Osteocyte (in vitro differentiated cells): ENCODE results near the gene STRA6. TPM values are rescaled to one million over a fixed set of nuclear protein-coding genes. Genes with fewer than 3 reads are reported as not detected.

Experiments
- DNase-seq: peaks from one replicate; pipeline ENCODE4 v3.0.0; 2021; ENCODE audit warnings: mixed read lengths; ENCODE audit not compliant: unreplicated experiment; ENCODE audit errors: extremely low spot score
- H3K27ac Mint-ChIP-seq: one replicate; pipeline ENCODE4 v1.8.0; 2021; ENCODE audit warnings: mild to moderate bottlenecking, mixed read lengths; ENCODE audit not compliant: unreplicated experiment
- H3K27me3 Mint-ChIP-seq: one replicate; pipeline ENCODE4 v1.8.0; 2021; ENCODE audit warnings: mixed read lengths; ENCODE audit not compliant: unreplicated experiment
- H3K36me3 Mint-ChIP-seq: one replicate; pipeline ENCODE4 v1.8.0; 2021; ENCODE audit warnings: mixed read lengths; ENCODE audit not compliant: unreplicated experiment
- H3K4me1 Mint-ChIP-seq: one replicate; pipeline ENCODE4 v1.8.0; 2021; ENCODE audit warnings: mixed read lengths; ENCODE audit not compliant: unreplicated experiment
- H3K4me3 Mint-ChIP-seq: one replicate; pipeline ENCODE4 v1.8.0; 2021; ENCODE audit warnings: mild to moderate bottlenecking, moderate library complexity, mixed read lengths; ENCODE audit not compliant: unreplicated experiment
- H3K9me3 Mint-ChIP-seq: one replicate; pipeline ENCODE4 v1.8.0; 2021; ENCODE audit warnings: mixed read lengths; ENCODE audit not compliant: unreplicated experiment
- CTCF ChIP-seq: fragments of 200-600 bp; sonication (generic); IDR thresholded peaks from 2 replicates; pipeline ENCODE4 v1.5.0; 2021; ENCODE audit warnings: antibody characterized with exemption, mild to moderate bottlenecking, moderate library complexity
- total RNA-seq: library from RNA; stranded (reverse); gene quantifications from 2 replicates; pipeline ENCODE4 v1.2.1, GENCODE V29; 2021

Gene STRA6
- total RNA-seq, 1 donor from 2014 or later: 25.8 TPM

- Mint-ChIP-seq H3K4me3 (peak overlapping the region; percentile 66), H3K9me3 (no peaks in the 10 kb centered on the region), H3K4me1 (peaks cover 75% of the 10 kb centered on the region), H3K27me3 (no peaks in the 10 kb centered on the region), H3K27ac (peak overlapping the region; percentile 92), H3K36me3 (no peaks in the 10 kb centered on the region)
- no peak for DNase-seq
- TF ChIP-seq CTCF: no peak
Measured at GRCh38 chr15:74200412-74200815, 2.2 kb downstream of the STRA6 start.

- no peaks in the 10 kb centered on the region for H3K36me3 Mint-ChIP-seq
- H3K4me1 Mint-ChIP-seq: peaks cover 69% of the 10 kb centered on the region
Measured at GRCh38 chr15:74199297-74199652, 3.3 kb downstream of the STRA6 start.

GRCh38 chr15:74197176-74197965 lies 5.2 kb downstream of the STRA6 start:
- Mint-ChIP-seq H3K27ac (no peak overlapping the region), H3K36me3 (no peaks in the 10 kb centered on the region), H3K9me3 (no peaks in the 10 kb centered on the region), H3K4me3 (no peak overlapping the region), H3K27me3 (no peaks in the 10 kb centered on the region), H3K4me1 (peaks cover 66% of the 10 kb centered on the region)
- TF ChIP-seq CTCF: no peak
- DNase-seq: no peak

More at GRCh38 chr15:74199297-74199652, 3.3 kb downstream of the STRA6 start:
- Mint-ChIP-seq H3K27ac (no peak overlapping the region), H3K4me3 (no peak overlapping the region), H3K27me3 (no peaks in the 10 kb centered on the region), H3K9me3 (no peaks in the 10 kb centered on the region)
- DNase-seq: no peak
- TF ChIP-seq CTCF: no peak

- Mint-ChIP-seq H3K27ac (no peak overlapping the region), H3K36me3 (peaks cover 3% of the 10 kb centered on the region), H3K4me1 (peaks cover 59% of the 10 kb centered on the region), H3K9me3 (no peaks in the 10 kb centered on the region), H3K27me3 (no peaks in the 10 kb centered on the region), H3K4me3 (no peak overlapping the region)
- TF ChIP-seq CTCF: no peak
- no peak for DNase-seq
Measured at GRCh38 chr15:74196175-74196574, 6.4 kb downstream of the STRA6 start.

GRCh38 chr15:74194572-74195559 lies 7.7 kb downstream of the STRA6 start:
- Mint-ChIP-seq H3K4me3 (no peak overlapping the region), H3K9me3 (no peaks in the 10 kb centered on the region), H3K36me3 (peaks cover 3% of the 10 kb centered on the region), H3K4me1 (peaks cover 46% of the 10 kb centered on the region), H3K27ac (no peak overlapping the region), H3K27me3 (no peaks in the 10 kb centered on the region)
- no peak for DNase-seq
- no peak for TF ChIP-seq CTCF
